HL-60 (cell line): Measurements from ENCODE around the gene DYSF.

ENCODE experiments used
- CTCF ChIP-seq: IDR thresholded peaks from one replicate; pipeline ENCODE4 v1.5.1; 2011; ENCODE audit warnings: low read length, control low read depth, inconsistent platforms; ENCODE audit not compliant: insufficient read depth
- GABPA ChIP-seq: IDR thresholded peaks from 2 replicates; pipeline ENCODE4 v1.6.1; 2012; ENCODE audit warnings: low read depth
- POLR2AphosphoS5 ChIP-seq: IDR thresholded peaks from 2 replicates; pipeline ENCODE4 v1.6.1; 2012; ENCODE audit warnings: low read depth
- REST ChIP-seq: IDR thresholded peaks from 2 replicates; pipeline ENCODE4 v1.6.1; 2012; ENCODE audit warnings: low read depth; ENCODE audit not compliant: insufficient replicate concordance

- TF ChIP-seq CTCF (no peak), GABPA (no peak), POLR2AphosphoS5 (no peak), REST (no peak)
Observed at GRCh38 chr2:71690876-71691475, 237.6 kb downstream of the DYSF start.
